Stimulated activated CD8-positive, alpha-beta memory T cell treated with anti-CD3 and anti-CD28 coated beads, Interleukin-7, amount 100 ng/mL, for 24 hours (primary cell): ENCODE measurements around the gene DPYSL5.
"Not testable (repeated sequence)": the region's sequence is repeated elsewhere in the genome, so short reads cannot be mapped to it uniquely, and the experiment has no call there.

ENCODE experiments used
- DNase-seq: peaks from one replicate; pipeline ENCODE4 v3.0.0-alpha.2; 2020; ENCODE audit warnings: low read depth

DPYSL5 gene

GRCh38 chr2:26847655-26848335, at the start of gene DPYSL5:
Gene DPYSL5 (plus strand): TSS chr2:26848132. CDS start chr2:26898500, 50,368 bp downstream.
- DNase-seq: no peak

- DNase-seq: no peak
Observed at GRCh38 chr2:26801328-26801727, 46.6 kb upstream of the DPYSL5 start.

- DNase-seq: no peak
Observed at GRCh38 chr2:26801796-26802195, 46.1 kb upstream of the DPYSL5 start.

GRCh38 chr2:26805241-26805676, 42.7 kb upstream of the DPYSL5 start:
- DNase-seq: no peak

GRCh38 chr2:26807788-26808460, 40.0 kb upstream of the DPYSL5 start:
- no peak for DNase-seq

GRCh38 chr2:26809211-26809610, 38.7 kb upstream of the DPYSL5 start:
- no peak for DNase-seq

- no peak for DNase-seq
Observed at GRCh38 chr2:26809876-26810577, 37.9 kb upstream of the DPYSL5 start.

GRCh38 chr2:26811261-26811660, 36.7 kb upstream of the DPYSL5 start:
- no peak for DNase-seq

- no peak for DNase-seq
Observed at GRCh38 chr2:26811791-26812694, 35.9 kb upstream of the DPYSL5 start.

- DNase-seq: no peak
Observed at GRCh38 chr2:26812731-26813130, 35.2 kb upstream of the DPYSL5 start.

GRCh38 chr2:26814072-26814765, 33.7 kb upstream of the DPYSL5 start:
- not testable (repeated sequence) for DNase-seq

GRCh38 chr2:26816893-26817292, 31.0 kb upstream of the DPYSL5 start:
- no peak for DNase-seq

GRCh38 chr2:26818255-26818654, 29.7 kb upstream of the DPYSL5 start:
- no peak for DNase-seq

GRCh38 chr2:26818972-26819371, 29.0 kb upstream of the DPYSL5 start:
- DNase-seq: no peak

GRCh38 chr2:26820932-26821331, 27.0 kb upstream of the DPYSL5 start:
- DNase-seq: no peak

- DNase-seq: no peak
Observed at GRCh38 chr2:26822877-26823276, 25.1 kb upstream of the DPYSL5 start.

GRCh38 chr2:26838121-26838906, 9.6 kb upstream of the DPYSL5 start:
- DNase-seq: no peak

- no peak for DNase-seq
Observed at GRCh38 chr2:26840937-26841610, 6.9 kb upstream of the DPYSL5 start.

- no peak for DNase-seq
Observed at GRCh38 chr2:26843041-26843440, 4.9 kb upstream of the DPYSL5 start.

- DNase-seq: no peak
Observed at GRCh38 chr2:26845021-26845420, 2.9 kb upstream of the DPYSL5 start.
